C4-2B (cell line): Measurements from ENCODE around the gene ANK3.

Experiments
- H3K27ac ChIP-seq: fragments of 450-650 bp; 2 replicates; pipeline ENCODE4 v1.5.1; 2017
- ZFX ChIP-seq: fragments of 450-650 bp; IDR thresholded peaks from 2 replicates; pipeline ENCODE4 v1.6.1; 2017
- TF ChIP-seq, protein P1 (sequence below): fragments of 450-650 bp; conservative IDR thresholded peaks from 2 replicates; pipeline ENCODE4 v1.5.1; 2017; ENCODE audit warnings: mild to moderate bottlenecking

The ANK3 gene

DNA sequence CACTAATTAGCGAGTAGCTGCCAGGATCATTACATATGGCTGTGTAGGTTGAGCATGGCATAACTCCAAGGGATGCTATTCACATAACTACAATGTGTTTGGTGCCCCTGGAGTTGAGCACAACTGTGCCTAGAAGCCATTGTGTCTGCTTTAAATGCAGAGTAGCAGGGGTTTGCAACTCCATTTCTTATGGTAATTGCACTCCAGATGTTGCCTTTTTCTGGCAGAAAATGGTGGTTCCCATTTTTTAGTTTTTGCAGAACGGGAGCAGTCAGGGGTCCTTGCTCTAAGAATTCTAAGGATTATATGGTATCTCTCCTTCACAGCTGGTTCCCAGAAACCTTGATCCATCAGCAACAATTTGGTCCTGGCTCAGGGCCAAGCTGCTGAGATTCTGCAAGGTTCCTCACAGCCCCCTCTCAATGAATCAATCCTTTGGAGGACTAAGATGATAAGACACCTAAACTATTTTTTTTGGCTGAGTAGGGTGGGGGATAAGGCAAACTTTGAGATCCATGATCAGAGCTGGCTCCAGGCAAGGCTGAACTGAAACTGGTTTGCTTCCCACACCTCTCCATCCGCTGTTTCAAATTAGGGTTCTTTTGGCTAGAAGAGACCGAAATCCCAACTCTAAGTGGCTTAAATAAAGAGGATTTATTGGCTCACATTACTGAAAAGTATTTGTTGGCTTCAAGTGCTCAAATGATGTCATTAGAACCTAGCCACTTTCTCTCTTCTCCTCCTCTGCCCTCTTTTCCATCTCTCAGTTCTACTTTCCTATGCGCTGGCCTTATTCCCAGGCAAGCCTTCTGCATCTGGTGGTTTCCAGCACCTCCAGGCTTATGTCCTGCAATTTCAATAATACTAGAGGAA, 385.8 kb downstream of the ANK3 start:
- TF ChIP-seq ZFX: no peak
- TF ChIP-seq, protein P1, sequence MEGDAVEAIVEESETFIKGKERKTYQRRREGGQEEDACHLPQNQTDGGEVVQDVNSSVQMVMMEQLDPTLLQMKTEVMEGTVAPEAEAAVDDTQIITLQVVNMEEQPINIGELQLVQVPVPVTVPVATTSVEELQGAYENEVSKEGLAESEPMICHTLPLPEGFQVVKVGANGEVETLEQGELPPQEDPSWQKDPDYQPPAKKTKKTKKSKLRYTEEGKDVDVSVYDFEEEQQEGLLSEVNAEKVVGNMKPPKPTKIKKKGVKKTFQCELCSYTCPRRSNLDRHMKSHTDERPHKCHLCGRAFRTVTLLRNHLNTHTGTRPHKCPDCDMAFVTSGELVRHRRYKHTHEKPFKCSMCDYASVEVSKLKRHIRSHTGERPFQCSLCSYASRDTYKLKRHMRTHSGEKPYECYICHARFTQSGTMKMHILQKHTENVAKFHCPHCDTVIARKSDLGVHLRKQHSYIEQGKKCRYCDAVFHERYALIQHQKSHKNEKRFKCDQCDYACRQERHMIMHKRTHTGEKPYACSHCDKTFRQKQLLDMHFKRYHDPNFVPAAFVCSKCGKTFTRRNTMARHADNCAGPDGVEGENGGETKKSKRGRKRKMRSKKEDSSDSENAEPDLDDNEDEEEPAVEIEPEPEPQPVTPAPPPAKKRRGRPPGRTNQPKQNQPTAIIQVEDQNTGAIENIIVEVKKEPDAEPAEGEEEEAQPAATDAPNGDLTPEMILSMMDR: no peak
- no peak overlapping the region for H3K27ac ChIP-seq

DNA sequence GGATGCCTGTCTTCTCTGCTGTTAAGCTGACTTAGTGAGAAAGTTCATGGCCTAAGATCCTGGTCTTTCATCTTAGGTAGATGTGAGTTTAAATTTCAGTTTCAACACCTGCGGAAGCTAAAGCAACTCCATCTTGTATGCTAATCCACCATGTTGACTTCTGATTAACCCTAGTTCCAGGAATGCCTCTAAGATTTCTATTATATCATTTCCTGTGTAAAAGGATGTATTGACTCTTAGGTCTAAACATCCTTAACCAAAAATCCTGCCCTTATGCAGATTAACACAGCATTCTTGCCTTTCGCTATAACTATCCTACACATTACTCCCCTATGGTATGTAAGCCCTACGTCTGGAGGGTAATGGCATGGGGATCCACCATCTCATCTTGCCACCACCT, 388.9 kb downstream of the ANK3 start:
- no peak for TF ChIP-seq ZFX
- TF ChIP-seq, protein P1: no peak
- no peak overlapping the region for H3K27ac ChIP-seq

DNA sequence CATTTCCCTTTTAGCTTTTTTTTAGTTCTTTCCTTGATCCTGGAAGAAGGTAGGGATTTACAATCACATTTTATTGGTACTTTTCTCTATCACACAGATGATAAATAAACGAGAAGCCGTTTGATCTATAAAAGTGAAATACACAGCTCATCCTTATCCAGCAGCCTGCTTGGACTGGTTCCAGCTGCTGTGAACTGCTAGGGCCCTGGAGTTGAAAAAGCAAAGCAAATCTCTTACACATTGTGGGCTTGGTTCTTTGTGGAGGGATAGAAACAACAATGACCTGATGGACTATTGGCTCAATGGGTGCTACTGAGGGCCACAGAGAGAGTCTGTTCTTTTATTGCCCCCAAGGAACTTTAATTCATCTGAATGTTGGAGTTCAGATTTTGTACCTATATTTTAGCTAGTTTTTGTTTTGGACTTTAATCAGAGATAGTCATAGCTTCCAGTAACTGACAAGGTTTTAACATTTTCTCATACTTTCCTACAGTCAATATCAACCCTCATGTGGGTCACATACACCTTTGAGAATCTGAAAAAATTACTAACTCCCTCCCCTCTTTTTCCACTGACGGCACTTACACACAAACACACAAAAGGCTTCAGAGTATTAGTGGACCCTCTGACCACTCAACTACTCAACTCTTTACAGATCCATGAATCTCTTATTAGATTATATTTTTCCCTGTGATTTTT, 391.7 kb downstream of the ANK3 start:
- no peak overlapping the region for H3K27ac ChIP-seq
- TF ChIP-seq ZFX: no peak
- TF ChIP-seq, protein P1: no peak

DNA sequence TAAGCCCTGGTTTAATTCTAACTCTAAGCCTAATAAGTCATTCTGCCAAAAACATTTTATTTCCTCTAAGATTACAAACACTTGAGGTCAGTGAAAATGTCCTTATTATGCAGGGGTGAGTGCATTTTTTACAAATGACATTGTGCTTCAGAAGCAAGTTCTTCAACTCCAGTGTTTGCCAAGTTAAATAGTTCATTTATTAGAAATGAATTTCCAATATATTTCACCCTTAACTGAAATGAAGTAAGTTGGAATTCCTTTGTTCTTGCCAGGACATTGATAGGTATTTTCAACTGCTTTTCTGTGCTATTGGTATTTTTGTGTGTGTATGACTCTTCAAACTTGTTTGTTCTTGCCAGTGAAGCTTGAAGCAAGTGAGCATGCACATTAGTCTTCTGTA, 393.8 kb downstream of the ANK3 start:
- no peak for TF ChIP-seq ZFX
- TF ChIP-seq, protein P1: no peak
- H3K27ac ChIP-seq: no peak overlapping the region

DNA sequence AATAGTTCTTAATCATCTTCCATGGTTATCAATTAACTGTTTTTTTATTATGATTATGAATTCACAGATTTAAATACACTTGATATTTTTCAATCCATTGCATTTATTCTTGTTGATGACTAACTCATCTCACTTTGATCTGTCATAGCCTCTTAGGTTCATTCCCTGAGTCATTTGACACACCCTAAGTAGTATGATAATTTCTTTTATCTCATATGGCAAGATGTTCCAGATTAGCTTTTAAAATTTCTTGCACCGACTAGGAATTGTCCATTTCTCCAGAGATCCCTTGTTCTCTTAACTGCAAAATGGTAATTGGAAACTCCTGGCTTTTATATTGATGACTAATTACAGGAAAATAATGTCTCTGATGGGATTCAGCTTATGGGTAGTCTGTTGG, 395.7 kb downstream of the ANK3 start:
- no peak for TF ChIP-seq ZFX
- TF ChIP-seq, protein P1: no peak
- H3K27ac ChIP-seq: no peak overlapping the region

DNA sequence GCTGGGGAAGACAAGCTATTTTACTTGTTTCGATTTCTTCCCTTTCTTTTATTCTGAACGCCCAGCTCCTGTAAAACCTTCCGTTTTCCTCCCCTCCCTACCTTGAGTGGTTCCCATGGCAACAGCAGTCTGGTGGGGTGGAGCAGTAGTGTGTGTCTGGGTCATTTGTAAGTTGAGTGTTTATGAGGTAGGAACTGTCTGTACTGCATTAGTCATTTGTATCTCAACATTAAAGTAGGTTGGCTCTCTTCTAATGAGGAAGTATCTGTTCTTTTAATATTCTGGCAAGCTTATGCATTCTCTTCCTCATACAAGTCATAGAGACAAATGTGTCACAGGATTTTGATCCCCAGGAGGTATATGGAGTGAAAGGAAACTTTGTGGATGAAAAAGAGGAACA, 398.0 kb downstream of the ANK3 start:
- TF ChIP-seq, protein P1: no peak
- TF ChIP-seq ZFX: no peak
- no peak overlapping the region; the same call in 1 of the 2 replicates for H3K27ac ChIP-seq

DNA sequence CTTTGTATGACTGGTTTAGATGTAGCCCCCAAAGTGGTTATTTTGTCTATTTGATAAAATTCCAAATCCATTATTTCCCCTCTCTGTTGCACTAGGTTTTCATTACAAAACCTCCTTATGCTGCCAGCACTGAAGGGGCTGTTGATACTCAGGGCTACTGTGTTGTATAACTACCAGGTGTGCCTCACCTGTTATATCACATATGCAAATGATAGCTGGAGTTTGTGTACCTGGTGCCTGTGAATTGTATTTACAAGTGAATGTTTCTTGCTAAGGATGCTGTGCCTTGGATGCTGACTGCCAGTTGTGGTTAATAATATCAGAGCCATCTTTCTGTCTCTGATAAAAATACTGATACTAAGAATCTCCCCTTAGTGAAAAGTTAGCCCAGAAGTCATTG, 398.6 kb downstream of the ANK3 start:
- no peak for TF ChIP-seq ZFX
- TF ChIP-seq, protein P1: no peak
- no peak overlapping the region for H3K27ac ChIP-seq
